Stimulated activated CD8-positive, alpha-beta memory T cell treated with anti-CD3 and anti-CD28 coated beads, Interleukin-15, amount 100 ng/mL, for 4 hours (primary cell): ENCODE data around the gene KRTAP10-6.
"Not testable (repeated sequence)": the region's sequence is repeated elsewhere in the genome, so short reads cannot be mapped to it uniquely, and the experiment has no call there.

ENCODE experiments used
- DNase-seq, 2 donors: peaks; one replicate each; pipeline ENCODE4 v3.0.0-alpha.2; 2020; ENCODE audit warnings: low read depth in 2 of 2

The KRTAP10-6 gene

GRCh38 chr21:44557491-44558328 is 34.6 kb downstream of the KRTAP10-6 start:
- DNase-seq, result no peak

GRCh38 chr21:44556879-44557278 is 35.4 kb downstream of the KRTAP10-6 start:
- no peak for DNase-seq

DNA sequence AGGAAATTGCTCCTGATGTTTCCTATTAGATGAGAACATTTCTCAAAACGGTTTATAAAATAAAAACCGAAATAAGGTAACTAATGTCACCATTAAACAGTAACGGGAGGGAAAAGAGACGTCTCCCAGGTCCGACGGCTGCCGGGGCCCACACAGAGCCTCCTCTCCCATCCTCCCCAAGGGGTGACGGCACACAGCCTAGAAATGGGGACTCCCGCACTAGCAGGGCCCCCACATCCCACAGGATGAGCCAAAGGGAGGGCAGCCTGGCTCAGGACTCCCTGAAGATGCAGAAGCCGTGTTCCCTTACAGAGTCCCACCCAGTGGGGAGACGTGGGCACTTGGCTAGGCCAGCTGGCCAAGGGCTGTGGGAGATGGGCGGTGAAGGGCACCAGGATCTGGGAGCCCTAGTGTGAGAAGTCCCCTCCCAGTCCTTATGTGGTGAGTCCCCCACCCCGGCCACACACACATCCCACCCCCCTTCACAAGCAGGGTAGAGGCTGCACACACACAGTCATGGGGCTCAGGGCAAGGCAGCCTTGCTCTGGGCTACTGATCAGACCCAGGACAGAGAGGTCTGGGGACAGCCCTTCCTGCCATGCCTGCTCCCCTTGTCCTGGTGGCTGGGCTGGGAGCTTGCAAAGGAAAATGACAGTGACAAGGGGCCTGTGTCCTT is 37.0 kb downstream of the KRTAP10-6 start:
- no peak for DNase-seq

DNA sequence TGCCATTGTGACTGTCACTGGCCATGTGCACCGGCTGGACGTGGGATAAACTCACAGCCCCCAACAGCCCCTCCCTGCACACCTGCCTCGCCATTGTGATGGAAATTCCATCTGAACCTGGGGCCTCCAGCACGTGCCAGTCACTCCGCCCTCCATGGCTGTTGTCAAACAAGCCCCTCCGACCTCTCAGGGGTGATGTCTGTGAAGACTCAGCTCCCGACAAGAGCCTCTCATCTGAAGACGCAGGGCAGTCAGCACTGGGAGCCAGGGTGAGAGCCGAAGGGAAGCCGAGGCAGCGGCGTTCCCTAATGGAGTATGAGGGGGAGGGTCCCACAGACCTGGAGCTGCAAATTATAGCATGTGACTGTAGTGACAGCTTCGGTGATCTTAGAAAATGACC is 39.6 kb downstream of the KRTAP10-6 start:
- DNase-seq, result no peak

DNA sequence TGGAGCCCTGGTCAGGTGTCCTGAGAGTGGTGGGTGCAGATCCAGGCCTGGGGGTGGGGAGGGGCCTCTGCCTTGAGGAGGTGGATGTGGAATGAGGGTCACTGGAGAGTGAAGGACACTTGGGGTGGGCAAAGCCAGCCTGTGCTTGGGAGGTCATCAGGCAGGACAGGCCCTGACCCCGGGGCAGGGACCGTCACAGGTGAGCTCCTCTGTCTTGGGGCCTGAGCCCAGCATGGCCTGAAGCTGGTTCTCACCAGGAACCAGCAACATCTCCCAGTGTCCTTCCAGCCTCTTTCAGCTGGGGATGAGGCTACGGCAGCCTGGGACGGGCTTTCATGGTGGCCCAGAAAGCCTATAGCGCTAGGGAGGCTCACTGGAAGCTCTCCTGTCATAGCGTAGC is 40.2 kb downstream of the KRTAP10-6 start:
- no peak for DNase-seq

DNA sequence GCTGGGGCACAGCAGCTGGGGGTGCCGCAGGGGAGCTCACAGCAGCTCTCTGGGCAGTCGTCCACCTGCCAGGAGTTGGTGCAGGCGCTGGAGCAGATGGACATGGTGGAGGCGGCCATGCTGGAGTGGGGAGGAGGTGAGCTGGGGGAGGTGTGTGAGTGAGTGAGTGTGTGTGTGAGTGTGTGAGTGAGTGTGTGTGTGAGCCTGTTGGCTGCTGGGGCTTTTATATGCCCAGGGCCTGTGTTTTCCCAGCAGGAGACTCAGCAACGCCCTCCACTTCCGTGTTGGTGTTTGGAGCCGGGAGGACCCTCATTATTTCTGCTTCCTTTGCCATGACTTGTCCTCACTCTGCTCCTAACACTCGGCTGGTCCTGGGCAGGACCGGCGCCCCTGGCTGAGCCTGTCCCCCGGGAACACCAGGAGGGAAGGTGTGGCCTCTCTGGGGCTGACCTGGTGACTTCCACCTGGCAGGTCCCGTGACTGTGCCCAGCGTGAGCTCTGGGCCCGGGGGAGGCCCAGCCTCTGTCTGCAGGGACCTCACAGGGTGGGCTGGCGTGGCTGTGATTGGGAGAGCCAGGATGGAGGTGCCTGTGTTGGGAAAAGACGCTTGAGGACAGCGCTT is 40.9 kb downstream of the KRTAP10-6 start, which contains the start of gene KRTAP10-2:
Gene KRTAP10-2, minus strand, starts transcription at position 166 of the 622 bp plus-strand sequence. Its CDS starts 47 bp downstream, at position 119.
- no peak for DNase-seq

DNA sequence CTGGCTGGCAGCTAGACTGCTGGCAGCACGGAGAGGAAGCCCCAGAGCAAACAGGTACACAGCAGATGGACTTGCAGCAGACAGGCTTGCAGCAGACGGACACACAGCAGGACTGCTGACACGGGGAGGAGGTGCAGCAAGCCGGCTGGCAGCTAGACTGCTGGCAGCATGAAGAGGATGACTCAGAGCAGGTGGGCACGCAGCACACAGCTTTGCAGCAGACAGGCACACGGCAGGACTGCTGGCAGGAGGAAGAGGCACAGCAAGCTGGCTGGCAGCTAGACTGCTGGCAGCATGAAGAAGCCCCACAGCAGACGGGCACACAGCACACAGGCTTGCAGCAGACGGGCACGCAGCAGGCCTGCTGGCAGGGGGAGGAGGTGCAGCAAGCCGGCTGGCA is 41.5 kb downstream of the KRTAP10-6 start:
- DNase-seq, result no peak

DNA sequence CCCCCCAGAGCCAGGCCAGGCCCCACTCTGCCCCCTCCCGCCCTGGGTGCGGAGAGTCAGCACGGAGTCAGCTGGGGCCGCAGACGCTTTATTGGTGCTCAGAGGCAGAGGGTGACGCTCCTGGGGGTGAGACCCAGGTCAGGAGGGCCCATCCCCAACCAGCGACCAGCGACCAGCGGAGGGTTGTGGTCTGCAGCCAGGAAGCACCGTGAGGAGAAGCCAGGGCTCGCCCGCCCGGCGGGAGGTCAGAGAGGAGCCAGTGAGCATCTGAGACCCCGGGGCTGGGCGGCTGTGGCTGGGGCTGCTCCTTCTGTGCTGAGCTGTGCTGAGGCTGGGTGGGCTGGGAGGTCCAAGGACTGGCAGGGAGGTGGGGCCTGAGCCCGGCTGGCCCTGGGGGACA is 42.0 kb downstream of the KRTAP10-6 start:
- not testable (repeated sequence) for DNase-seq

- no peak for DNase-seq
These were observed 42.6 kb downstream of the KRTAP10-6 start for GRCh38 chr21:44549525-44550211.

DNA sequence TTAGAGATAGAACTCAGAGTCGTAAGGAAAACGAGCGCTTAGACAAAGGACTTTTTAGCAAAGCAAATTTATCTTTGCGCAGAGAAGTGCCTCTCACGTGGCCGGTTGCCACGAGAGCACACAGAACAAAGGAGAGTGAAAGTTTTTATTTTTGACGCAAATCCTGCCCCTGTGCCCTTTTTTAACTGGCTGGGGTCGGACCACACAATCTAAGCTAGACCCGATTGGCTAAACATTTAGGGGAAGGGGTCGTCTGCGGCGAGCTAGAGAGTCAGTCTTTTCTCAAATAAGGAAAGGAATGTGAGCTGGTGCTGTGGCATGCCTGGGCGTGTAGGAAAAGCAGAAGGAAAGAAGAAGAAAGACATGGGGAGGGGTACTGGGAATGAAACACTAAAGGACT is 43.4 kb downstream of the KRTAP10-6 start:
- DNase-seq, result no peak

GRCh38 chr21:44548381-44548780 is 43.9 kb downstream of the KRTAP10-6 start:
- DNase-seq, result no peak

- DNase-seq, result no peak
These were observed 44.5 kb downstream of the KRTAP10-6 start for GRCh38 chr21:44547656-44548331.

- DNase-seq, result no peak
These were observed 47.7 kb downstream of the KRTAP10-6 start for GRCh38 chr21:44544566-44544965.

- DNase-seq, result no peak
These were observed 49.6 kb downstream of the KRTAP10-6 start for GRCh38 chr21:44542716-44543115.
